ENCODE measurements around the gene BTNL2.

DNA sequence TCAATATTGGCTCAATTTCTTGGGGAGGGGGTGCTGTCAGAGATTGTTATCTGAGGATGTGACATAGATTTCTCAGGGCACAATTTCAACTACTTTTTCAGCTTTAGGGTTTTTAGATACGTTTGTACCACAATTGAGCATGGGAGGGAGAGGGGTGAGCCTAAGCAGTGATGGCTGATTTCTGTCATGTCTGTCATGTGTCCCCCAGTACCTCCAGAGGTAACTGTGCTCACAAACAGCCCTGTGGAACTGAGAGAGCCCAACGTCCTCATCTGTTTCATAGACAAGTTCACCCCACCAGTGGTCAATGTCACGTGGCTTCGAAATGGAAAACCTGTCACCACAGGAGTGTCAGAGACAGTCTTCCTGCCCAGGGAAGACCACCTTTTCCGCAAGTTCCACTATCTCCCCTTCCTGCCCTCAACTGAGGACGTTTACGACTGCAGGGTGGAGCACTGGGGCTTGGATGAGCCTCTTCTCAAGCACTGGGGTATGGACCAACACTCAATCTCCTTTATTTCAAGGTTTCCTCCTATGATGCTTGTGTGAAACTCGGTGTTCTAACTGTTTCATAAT lies 36.1 kb upstream of the BTNL2 start:
- TF ChIP-seq, protein P1, sequence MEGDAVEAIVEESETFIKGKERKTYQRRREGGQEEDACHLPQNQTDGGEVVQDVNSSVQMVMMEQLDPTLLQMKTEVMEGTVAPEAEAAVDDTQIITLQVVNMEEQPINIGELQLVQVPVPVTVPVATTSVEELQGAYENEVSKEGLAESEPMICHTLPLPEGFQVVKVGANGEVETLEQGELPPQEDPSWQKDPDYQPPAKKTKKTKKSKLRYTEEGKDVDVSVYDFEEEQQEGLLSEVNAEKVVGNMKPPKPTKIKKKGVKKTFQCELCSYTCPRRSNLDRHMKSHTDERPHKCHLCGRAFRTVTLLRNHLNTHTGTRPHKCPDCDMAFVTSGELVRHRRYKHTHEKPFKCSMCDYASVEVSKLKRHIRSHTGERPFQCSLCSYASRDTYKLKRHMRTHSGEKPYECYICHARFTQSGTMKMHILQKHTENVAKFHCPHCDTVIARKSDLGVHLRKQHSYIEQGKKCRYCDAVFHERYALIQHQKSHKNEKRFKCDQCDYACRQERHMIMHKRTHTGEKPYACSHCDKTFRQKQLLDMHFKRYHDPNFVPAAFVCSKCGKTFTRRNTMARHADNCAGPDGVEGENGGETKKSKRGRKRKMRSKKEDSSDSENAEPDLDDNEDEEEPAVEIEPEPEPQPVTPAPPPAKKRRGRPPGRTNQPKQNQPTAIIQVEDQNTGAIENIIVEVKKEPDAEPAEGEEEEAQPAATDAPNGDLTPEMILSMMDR (IDR thresholded peaks at IDR 0.05; ENCODE audit: insufficient read depth, low read length) = no peak
- TF ChIP-seq POLR2AphosphoS5 (IDR thresholded peaks at IDR 0.05; ENCODE audit: low read depth) (no peak), SPI1 (IDR thresholded peaks at IDR 0.05; ENCODE audit: borderline replicate concordance, low read depth) (no peak)
- TF ChIP-seq, protein P2, sequence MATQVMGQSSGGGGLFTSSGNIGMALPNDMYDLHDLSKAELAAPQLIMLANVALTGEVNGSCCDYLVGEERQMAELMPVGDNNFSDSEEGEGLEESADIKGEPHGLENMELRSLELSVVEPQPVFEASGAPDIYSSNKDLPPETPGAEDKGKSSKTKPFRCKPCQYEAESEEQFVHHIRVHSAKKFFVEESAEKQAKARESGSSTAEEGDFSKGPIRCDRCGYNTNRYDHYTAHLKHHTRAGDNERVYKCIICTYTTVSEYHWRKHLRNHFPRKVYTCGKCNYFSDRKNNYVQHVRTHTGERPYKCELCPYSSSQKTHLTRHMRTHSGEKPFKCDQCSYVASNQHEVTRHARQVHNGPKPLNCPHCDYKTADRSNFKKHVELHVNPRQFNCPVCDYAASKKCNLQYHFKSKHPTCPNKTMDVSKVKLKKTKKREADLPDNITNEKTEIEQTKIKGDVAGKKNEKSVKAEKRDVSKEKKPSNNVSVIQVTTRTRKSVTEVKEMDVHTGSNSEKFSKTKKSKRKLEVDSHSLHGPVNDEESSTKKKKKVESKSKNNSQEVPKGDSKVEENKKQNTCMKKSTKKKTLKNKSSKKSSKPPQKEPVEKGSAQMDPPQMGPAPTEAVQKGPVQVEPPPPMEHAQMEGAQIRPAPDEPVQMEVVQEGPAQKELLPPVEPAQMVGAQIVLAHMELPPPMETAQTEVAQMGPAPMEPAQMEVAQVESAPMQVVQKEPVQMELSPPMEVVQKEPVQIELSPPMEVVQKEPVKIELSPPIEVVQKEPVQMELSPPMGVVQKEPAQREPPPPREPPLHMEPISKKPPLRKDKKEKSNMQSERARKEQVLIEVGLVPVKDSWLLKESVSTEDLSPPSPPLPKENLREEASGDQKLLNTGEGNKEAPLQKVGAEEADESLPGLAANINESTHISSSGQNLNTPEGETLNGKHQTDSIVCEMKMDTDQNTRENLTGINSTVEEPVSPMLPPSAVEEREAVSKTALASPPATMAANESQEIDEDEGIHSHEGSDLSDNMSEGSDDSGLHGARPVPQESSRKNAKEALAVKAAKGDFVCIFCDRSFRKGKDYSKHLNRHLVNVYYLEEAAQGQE (IDR thresholded peaks at IDR 0.05; ENCODE audit: insufficient replicate concordance, low read depth) = no peak
